Kidney epithelial cell (primary cell): ENCODE measurements around the gene COMMD2. TPM values are rescaled to one million over a fixed set of nuclear protein-coding genes. Genes with fewer than 3 reads are reported as not detected.

Experiments used
- DNase-seq: peaks from one replicate; pipeline ENCODE4 v3.0.0-alpha.2; 2010; ENCODE audit warnings: low read depth
- H3K27me3 ChIP-seq: 2 replicates; pipeline ENCODE4 v1.6.0; 2011; ENCODE audit warnings: low read length; ENCODE audit not compliant: control insufficient read depth, insufficient read depth
- H3K36me3 ChIP-seq: 2 replicates; pipeline ENCODE4 v1.5.1; 2011; ENCODE audit warnings: low read length; ENCODE audit not compliant: control insufficient read depth, insufficient read depth
- H3K4me3 ChIP-seq: 2 replicates; pipeline ENCODE4 v1.5.1; 2011; ENCODE audit warnings: low read depth, mild to moderate bottlenecking, control low read depth, low read length
- CTCF ChIP-seq: IDR thresholded peaks from 2 replicates; pipeline ENCODE4 v1.5.1; 2011; ENCODE audit warnings: mild to moderate bottlenecking, moderate library complexity, low read length, control low read depth, inconsistent platforms; ENCODE audit not compliant: insufficient read depth, poor library complexity, severe bottlenecking
- total RNA-seq: library from RNA; depleted of rRNA; stranded (reverse); fragments of >200 nt; gene quantifications from 2 replicates; pipeline ENCODE4 v1.2.3, GENCODE V29; 2015

Gene COMMD2
- total RNA-seq, 1 donor from 2014 or later = 31.9 TPM

- Histone ChIP-seq H3K27me3 (no peaks in the 10 kb centered on the region), H3K4me3 (no peak overlapping the region), H3K36me3 (no peaks in the 10 kb centered on the region)
- DNase-seq = no peak
- no peak for TF ChIP-seq CTCF
Measured at GRCh38 chr3:149763565-149764195, 11.4 kb upstream of the COMMD2 start.

- Histone ChIP-seq H3K27me3 (no peaks in the 10 kb centered on the region), H3K4me3 (no peak overlapping the region), H3K36me3 (no peaks in the 10 kb centered on the region)
- no peak for TF ChIP-seq CTCF
- no peak for DNase-seq
Measured at GRCh38 chr3:149753717-149754116, 1.4 kb upstream of the COMMD2 start.

- no peak for TF ChIP-seq CTCF
- Histone ChIP-seq H3K4me3 (peak overlapping the region; percentile 85), H3K27me3 (no peaks in the 10 kb centered on the region), H3K36me3 (no peaks in the 10 kb centered on the region)
- no peak for DNase-seq
Measured at GRCh38 chr3:149752788-149753136, 473 bp upstream of the COMMD2 start.

- H3K36me3 ChIP-seq = no peaks in the 10 kb centered on the region
- peak overlapping the region; percentile 85 for H3K4me3 ChIP-seq
- TF ChIP-seq CTCF = no peak
- H3K27me3 ChIP-seq = no peaks in the 10 kb centered on the region
- no peak for DNase-seq
Measured at GRCh38 chr3:149751551-149751950, 738 bp downstream of the COMMD2 start.

- H3K36me3 ChIP-seq = no peaks in the 10 kb centered on the region
- H3K27me3 ChIP-seq = no peaks in the 10 kb centered on the region
Measured at GRCh38 chr3:149744606-149745005, 7.7 kb downstream of the COMMD2 start.

More at GRCh38 chr3:149744606-149745005, 7.7 kb downstream of the COMMD2 start:
- TF ChIP-seq CTCF = no peak
- DNase-seq = no peak
- no peak overlapping the region for H3K4me3 ChIP-seq
